SK-N-SH treated with all-trans-retinoic acid at 6 μM for 48 hours (cell line): ENCODE measurements around the gene DCDC2C.

Experiments
- ATAC-seq: fragments of 200-7000 bp; cut with Tn5 transposase; 3 replicates; pipeline ENCODE4 v1.9.1; 2020; ENCODE audit warnings: mild to moderate bottlenecking, moderate library complexity
- ARNTL ChIP-seq: fragments of 450-650 bp; formaldehyde crosslinking; IDR thresholded peaks from 2 replicates; pipeline ENCODE4 v1.5.0; 2020; ENCODE audit warnings: low read depth, mild to moderate bottlenecking, moderate library complexity, borderline replicate concordance
- BACH2 ChIP-seq: fragments of 250-450 bp; sonication (Bioruptor Pico); IDR thresholded peaks from 2 replicates; pipeline ENCODE4 v1.9.0; 2021; ENCODE audit warnings: mild to moderate bottlenecking, borderline replicate concordance
- CSDC2 ChIP-seq: fragments of 250-450 bp; sonication (Bioruptor Pico); IDR thresholded peaks from 2 replicates; pipeline ENCODE4 v1.5.0; 2020; ENCODE audit warnings: mild to moderate bottlenecking, moderate library complexity
- CSRNP3 ChIP-seq: fragments of 250-450 bp; sonication (Bioruptor Pico); IDR thresholded peaks from 2 replicates; pipeline ENCODE4 v1.5.1; 2021; ENCODE audit warnings: mild to moderate bottlenecking, moderate library complexity
- ESRRG ChIP-seq: fragments of 250-450 bp; sonication (Bioruptor Pico); IDR thresholded peaks from 2 replicates; pipeline ENCODE4 v1.6.1; 2021; ENCODE audit warnings: mild to moderate bottlenecking
- ISL1 ChIP-seq: fragments of 250-450 bp; sonication (Bioruptor Pico); IDR thresholded peaks from 2 replicates; pipeline ENCODE4 v2.1.2; 2022; ENCODE audit warnings: mild to moderate bottlenecking, moderate library complexity
- OSR1 ChIP-seq: fragments of 250-450 bp; sonication (Bioruptor Pico); IDR thresholded peaks from 2 replicates; pipeline ENCODE4 v1.8.0; 2022; ENCODE audit warnings: moderate library complexity, mild to moderate bottlenecking, inconsistent platforms
- PPARA ChIP-seq: fragments of 250-450 bp; sonication (Bioruptor Pico); IDR thresholded peaks from 2 replicates; pipeline ENCODE4 v1.5.0; 2020; ENCODE audit warnings: mild to moderate bottlenecking, borderline replicate concordance
- RARB ChIP-seq: fragments of 250-450 bp; sonication (Bioruptor Pico); IDR thresholded peaks from 2 replicates; pipeline ENCODE4 v1.8.0; 2021; ENCODE audit warnings: mild to moderate bottlenecking, moderate library complexity
- TCF4 ChIP-seq: fragments of 250-450 bp; sonication (Bioruptor Pico); IDR thresholded peaks from 2 replicates; pipeline ENCODE4 v1.8.0; 2021; ENCODE audit warnings: mild to moderate bottlenecking, moderate library complexity, borderline replicate concordance
- TOX ChIP-seq: fragments of 250-450 bp; sonication (Bioruptor Pico); IDR thresholded peaks from 2 replicates; pipeline ENCODE4 v1.8.0; 2021; ENCODE audit warnings: mild to moderate bottlenecking, moderate library complexity, borderline replicate concordance
- TSHZ2 ChIP-seq: fragments of 250-450 bp; sonication (Bioruptor Pico); IDR thresholded peaks from 2 replicates; pipeline ENCODE4 v1.5.0; 2020; ENCODE audit warnings: mild to moderate bottlenecking, moderate library complexity
- ZFP3 ChIP-seq: fragments of 250-450 bp; sonication (Bioruptor Pico); IDR thresholded peaks from 2 replicates; pipeline ENCODE4 v1.5.0; 2020; ENCODE audit warnings: mild to moderate bottlenecking, moderate library complexity
- ZFP30 ChIP-seq: fragments of 450-650 bp; formaldehyde crosslinking; IDR thresholded peaks from 2 replicates; pipeline ENCODE4 v1.5.0; 2022; ENCODE audit warnings: mild to moderate bottlenecking, moderate library complexity
- ZNF8 ChIP-seq: fragments of 450-650 bp; formaldehyde crosslinking; IDR thresholded peaks from 2 replicates; pipeline ENCODE4 v1.5.0; 2020; ENCODE audit warnings: mild to moderate bottlenecking, moderate library complexity
- TF ChIP-seq, protein P1 (sequence below): fragments of 250-450 bp; sonication (Bioruptor Pico); IDR thresholded peaks from 2 replicates; pipeline ENCODE4 v1.8.0; 2020; ENCODE audit warnings: mild to moderate bottlenecking, moderate library complexity, borderline replicate concordance
- TF ChIP-seq, protein P2 (sequence below): fragments of 250-450 bp; sonication (Bioruptor Pico); IDR thresholded peaks from 2 replicates; pipeline ENCODE4 v1.8.0; 2021; ENCODE audit warnings: low read depth, mild to moderate bottlenecking, moderate library complexity, borderline replicate concordance
- TF ChIP-seq, protein P3 (sequence below): fragments of 250-450 bp; sonication (Bioruptor Pico); IDR thresholded peaks from 2 replicates; pipeline ENCODE4 v1.5.1; 2020; ENCODE audit warnings: low read depth, mild to moderate bottlenecking, moderate library complexity

Gene DCDC2C

GRCh38 chr2:3770724-3771415, 67.5 kb downstream of the DCDC2C start:
- ATAC-seq: no peak
- TF ChIP-seq, protein P1, sequence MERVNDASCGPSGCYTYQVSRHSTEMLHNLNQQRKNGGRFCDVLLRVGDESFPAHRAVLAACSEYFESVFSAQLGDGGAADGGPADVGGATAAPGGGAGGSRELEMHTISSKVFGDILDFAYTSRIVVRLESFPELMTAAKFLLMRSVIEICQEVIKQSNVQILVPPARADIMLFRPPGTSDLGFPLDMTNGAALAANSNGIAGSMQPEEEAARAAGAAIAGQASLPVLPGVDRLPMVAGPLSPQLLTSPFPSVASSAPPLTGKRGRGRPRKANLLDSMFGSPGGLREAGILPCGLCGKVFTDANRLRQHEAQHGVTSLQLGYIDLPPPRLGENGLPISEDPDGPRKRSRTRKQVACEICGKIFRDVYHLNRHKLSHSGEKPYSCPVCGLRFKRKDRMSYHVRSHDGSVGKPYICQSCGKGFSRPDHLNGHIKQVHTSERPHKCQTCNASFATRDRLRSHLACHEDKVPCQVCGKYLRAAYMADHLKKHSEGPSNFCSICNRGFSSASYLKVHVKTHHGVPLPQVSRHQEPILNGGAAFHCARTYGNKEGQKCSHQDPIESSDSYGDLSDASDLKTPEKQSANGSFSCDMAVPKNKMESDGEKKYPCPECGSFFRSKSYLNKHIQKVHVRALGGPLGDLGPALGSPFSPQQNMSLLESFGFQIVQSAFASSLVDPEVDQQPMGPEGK: no peak
- no peak for TF ChIP-seq RARB
- TF ChIP-seq, all 23 proteins: peak for 0

GRCh38 chr2:3771576-3771975, 68.2 kb downstream of the DCDC2C start:
- TF ChIP-seq, protein P1: no peak
- TF ChIP-seq, protein P2, sequence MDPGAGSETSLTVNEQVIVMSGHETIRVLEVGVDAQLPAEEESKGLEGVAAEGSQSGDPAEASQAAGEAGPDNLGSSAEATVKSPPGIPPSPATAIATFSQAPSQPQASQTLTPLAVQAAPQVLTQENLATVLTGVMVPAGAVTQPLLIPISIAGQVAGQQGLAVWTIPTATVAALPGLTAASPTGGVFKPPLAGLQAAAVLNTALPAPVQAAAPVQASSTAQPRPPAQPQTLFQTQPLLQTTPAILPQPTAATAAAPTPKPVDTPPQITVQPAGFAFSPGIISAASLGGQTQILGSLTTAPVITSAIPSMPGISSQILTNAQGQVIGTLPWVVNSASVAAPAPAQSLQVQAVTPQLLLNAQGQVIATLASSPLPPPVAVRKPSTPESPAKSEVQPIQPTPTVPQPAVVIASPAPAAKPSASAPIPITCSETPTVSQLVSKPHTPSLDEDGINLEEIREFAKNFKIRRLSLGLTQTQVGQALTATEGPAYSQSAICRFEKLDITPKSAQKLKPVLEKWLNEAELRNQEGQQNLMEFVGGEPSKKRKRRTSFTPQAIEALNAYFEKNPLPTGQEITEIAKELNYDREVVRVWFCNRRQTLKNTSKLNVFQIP (CRISPR knock-in tag): no peak
- TF ChIP-seq OSR1 (CRISPR knock-in tag) (no peak), ZNF8 (CRISPR knock-in tag) (no peak), CSDC2 (CRISPR knock-in tag) (no peak), CSRNP3 (CRISPR knock-in tag) (no peak), ISL1 (CRISPR knock-in tag) (no peak), ESRRG (no peak), BACH2 (no peak), ZFP30 (CRISPR knock-in tag) (no peak), ZFP3 (CRISPR knock-in tag) (no peak), ARNTL (CRISPR knock-in tag) (no peak), TCF4 (CRISPR knock-in tag) (no peak), RARB (no peak), PPARA (CRISPR knock-in tag) (no peak), TSHZ2 (CRISPR knock-in tag) (no peak), TOX (CRISPR knock-in tag) (no peak)
- TF ChIP-seq, protein P3, sequence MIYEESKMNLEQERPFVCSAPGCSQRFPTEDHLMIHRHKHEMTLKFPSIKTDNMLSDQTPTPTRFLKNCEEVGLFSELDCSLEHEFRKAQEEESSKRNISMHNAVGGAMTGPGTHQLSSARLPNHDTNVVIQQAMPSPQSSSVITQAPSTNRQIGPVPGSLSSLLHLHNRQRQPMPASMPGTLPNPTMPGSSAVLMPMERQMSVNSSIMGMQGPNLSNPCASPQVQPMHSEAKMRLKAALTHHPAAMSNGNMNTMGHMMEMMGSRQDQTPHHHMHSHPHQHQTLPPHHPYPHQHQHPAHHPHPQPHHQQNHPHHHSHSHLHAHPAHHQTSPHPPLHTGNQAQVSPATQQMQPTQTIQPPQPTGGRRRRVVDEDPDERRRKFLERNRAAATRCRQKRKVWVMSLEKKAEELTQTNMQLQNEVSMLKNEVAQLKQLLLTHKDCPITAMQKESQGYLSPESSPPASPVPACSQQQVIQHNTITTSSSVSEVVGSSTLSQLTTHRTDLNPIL (CRISPR knock-in tag): no peak
- ATAC-seq: no peak

DNA sequence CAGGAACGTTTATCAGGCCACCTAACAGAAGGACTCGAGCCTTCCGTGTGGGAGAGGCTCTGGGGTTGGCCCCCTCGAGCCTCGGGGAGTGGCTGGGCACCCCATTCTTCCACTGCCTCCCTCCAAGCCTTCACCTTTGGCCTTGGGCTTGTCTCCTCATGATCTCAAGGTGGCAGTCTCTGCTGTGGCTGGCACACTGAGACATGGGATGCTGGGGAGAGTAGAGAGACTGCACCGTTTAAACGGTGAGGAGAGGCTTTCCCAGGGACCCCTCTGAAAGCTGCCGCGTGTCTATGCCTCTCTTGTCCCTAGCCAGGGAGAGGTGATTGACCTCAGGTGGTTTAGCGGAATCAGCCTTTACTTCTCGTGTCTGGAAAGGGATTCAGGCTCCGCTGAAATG, 71.0 kb downstream of the DCDC2C start:
- ATAC-seq: no peak
- TF ChIP-seq ARNTL (CRISPR knock-in tag): no peak
- no peak for TF ChIP-seq TOX (CRISPR knock-in tag)
- no peak for TF ChIP-seq BACH2
- no peak for TF ChIP-seq ESRRG
- TF ChIP-seq ZFP3 (CRISPR knock-in tag): no peak
- TF ChIP-seq, protein P3 (CRISPR knock-in tag): no peak
- TF ChIP-seq CSRNP3 (CRISPR knock-in tag): no peak
- TF ChIP-seq ZFP30 (CRISPR knock-in tag): no peak
- no peak for TF ChIP-seq ZNF8 (CRISPR knock-in tag)
- no peak for TF ChIP-seq CSDC2 (CRISPR knock-in tag)
- no peak for TF ChIP-seq ISL1 (CRISPR knock-in tag)
- TF ChIP-seq TSHZ2 (CRISPR knock-in tag): no peak
